Measurements from ENCODE around the gene PMM2. TPM values are rescaled to one million over a fixed set of nuclear protein-coding genes. Genes with fewer than 3 reads are reported as not detected.
"Not testable (repeated sequence)": the region's sequence is repeated elsewhere in the genome, so short reads cannot be mapped to it uniquely, and the experiment has no call there.

The PMM2 gene
- total RNA-seq: 10 to 100 TPM; 18.6 to 47.8 (median 39.0) TPM
- long read RNA-seq, partial matches to known transcripts: 3 of 5 reads
- long read RNA-seq, other reads (novel, unspliced or antisense): 0 of 5 reads

GRCh38 chr16:8797364-8798173 lies at the start of gene PMM2, which contains the start of gene TMEM186:
Gene PMM2 (plus strand): TSS chr16:8797839. CDS start chr16:8797883, 44 bp downstream.
Gene TMEM186 (minus strand): TSS chr16:8797639. CDS start chr16:8797614, 25 bp downstream.
- intact Hi-C loops (cut with DNase I): no loop called here
- WGBS (ENCODE audit: insufficient coverage, low coverage, low lambda C conversion rate, missing lambda C conversion rate): 0% methylated on average over 20 of the region's 61 CpGs

GRCh38 chr16:8748944-8749343 lies 48.7 kb upstream of the PMM2 start:
- ATAC-seq; H3K4me1 ChIP-seq; intact Hi-C loops (cut with DNase I); DNase-seq; H3K27ac ChIP-seq; H3K9me3 ChIP-seq; H3K27me3 ChIP-seq; H3K4me3 ChIP-seq: not testable (repeated sequence)
- WGBS (ENCODE audit: insufficient coverage, low coverage, low lambda C conversion rate, missing lambda C conversion rate): 89% methylated on average over 7 of the region's 9 CpGs
- peaks cover 0 to 51% (median 21%) of the 10 kb centered on the region in 4 donors for H3K36me3 ChIP-seq

More at GRCh38 chr16:8797364-8798173, at the start of gene PMM2, which contains the start of gene TMEM186:
- Histone ChIP-seq H3K4me1 (peaks cover 0 to 63% (median 15%) of the 10 kb centered on the region in 4 donors), H3K36me3 (peaks cover 0 to 15% (median 6%) of the 10 kb centered on the region in 4 donors), H3K27ac (peak within 1 kb of the TSS; percentile 79 to 82 (median 82)), H3K4me3 (peak within 1 kb of the TSS; percentile 87 to 100 (median 99)), H3K9me3 (no peaks in the 10 kb centered on the region), H3K27me3 (no peaks in the 10 kb centered on the region)
- ATAC-seq: peak; percentile 88 to 96 (median 94)
- no peak for TF ChIP-seq CTCF (IDR thresholded peaks at IDR 0.05)
- TF ChIP-seq POLR2A (IDR thresholded peaks at IDR 0.05): peak; percentile 57
- DNase-seq: peak; percentile 97 to 98 (median 98)

- no peaks in the 10 kb centered on the region for H3K27me3 ChIP-seq
- no peak for TF ChIP-seq CTCF (IDR thresholded peaks at IDR 0.05)
- TF ChIP-seq POLR2A (IDR thresholded peaks at IDR 0.05): no peak
- H3K9me3 ChIP-seq: no peaks in the 10 kb centered on the region
- H3K36me3 ChIP-seq: peaks cover 4 to 54% (median 25%) of the 10 kb centered on the region in 4 donors
- no peak overlapping the region for H3K4me3 ChIP-seq
- peak overlapping the region in 1 of 3 donors; percentile 21 for H3K27ac ChIP-seq
- no peak for DNase-seq
- H3K4me1 ChIP-seq: no peaks in the 10 kb centered on the region
- 62% methylated on average over 7 of the region's 14 CpGs for WGBS (ENCODE audit: insufficient coverage, low coverage, low lambda C conversion rate, missing lambda C conversion rate)
- intact Hi-C loops (cut with DNase I): no loop called here
- peak in 2 of 4 donors; percentile 26 to 94 for ATAC-seq
Measured at GRCh38 chr16:8751481-8752311, 45.9 kb upstream of the PMM2 start.

- Histone ChIP-seq H3K9me3 (no peaks in the 10 kb centered on the region), H3K27me3 (no peaks in the 10 kb centered on the region), H3K36me3 (peaks cover 4 to 56% (median 28%) of the 10 kb centered on the region in 4 donors), H3K27ac (no peak overlapping the region), H3K4me3 (no peak overlapping the region), H3K4me1 (no peaks in the 10 kb centered on the region)
- 43% methylated on average over 2 of the region's 2 CpGs for WGBS (ENCODE audit: insufficient coverage, low coverage, low lambda C conversion rate, missing lambda C conversion rate)
- DNase-seq (no peak), ATAC-seq (no peak)
- intact Hi-C loops (cut with DNase I): no loop called here
- TF ChIP-seq POLR2A (IDR thresholded peaks at IDR 0.05) (no peak), CTCF (IDR thresholded peaks at IDR 0.05) (no peak)
Measured at GRCh38 chr16:8752706-8753105, 44.9 kb upstream of the PMM2 start.
